Endothelial cell of umbilical vein (primary cell): ENCODE data around the gene CHML.

Experiments used
- CTCF ChIP-seq, 2 donors: IDR thresholded peaks; 1 replicate in 1 of 2; 2 replicates in 1 of 2; pipeline ENCODE4 v1.5.1; 2011; ENCODE audit warnings: low read length in 2 of 2, mild to moderate bottlenecking in 2 of 2, moderate library complexity in 2 of 2, control low read depth in 1 of 2, inconsistent platforms in 1 of 2, low read depth in 1 of 2; ENCODE audit not compliant: insufficient read depth in 1 of 2; ENCODE audit errors: extremely low read depth in 1 of 2
- EZH2 ChIP-seq: IDR thresholded peaks from 2 replicates; pipeline ENCODE4 v1.6.1; 2012; ENCODE audit warnings: borderline replicate concordance, low read depth, mild to moderate bottlenecking, moderate library complexity, low read length, inconsistent platforms; ENCODE audit not compliant: severe bottlenecking
- GATA2 ChIP-seq: IDR thresholded peaks from 2 replicates; pipeline ENCODE4 v1.7.0; 2011; ENCODE audit warnings: low read depth, mild to moderate bottlenecking, moderate library complexity, mixed read lengths, low read length; ENCODE audit not compliant: insufficient read length, insufficient read depth
- JUN ChIP-seq: IDR thresholded peaks from 2 replicates; pipeline ENCODE4 v1.6.1; 2011; ENCODE audit warnings: borderline replicate concordance, low read depth; ENCODE audit not compliant: insufficient read length, insufficient read depth
- MAX ChIP-seq: IDR thresholded peaks from 2 replicates; pipeline ENCODE4 v1.6.1; 2011; ENCODE audit not compliant: insufficient read depth, insufficient read length
- MYC ChIP-seq: IDR thresholded peaks from one replicate; pipeline ENCODE4 v1.6.1; 2011; ENCODE audit warnings: mild to moderate bottlenecking, low read depth, low read length
- POLR2A ChIP-seq: IDR thresholded peaks from 2 replicates; pipeline ENCODE4 v1.6.1; 2012; ENCODE audit warnings: low read depth, mild to moderate bottlenecking, control low read depth, low read length
- POLR2AphosphoS5 ChIP-seq: IDR thresholded peaks from 2 replicates; pipeline ENCODE4 v1.6.1; 2012; ENCODE audit warnings: low read depth, mild to moderate bottlenecking, control low read depth, low read length, moderate library complexity; ENCODE audit not compliant: insufficient read depth

- TF ChIP-seq CTCF (IDR thresholded peaks at IDR 0.05; ENCODE audit: extremely low read depth in 1 of 2, insufficient read depth in 1 of 2, low read depth in 1 of 2, low read length in 2 of 2), result no peak
- TF ChIP-seq POLR2A, result no peak
- TF ChIP-seq POLR2AphosphoS5, result no peak
- TF ChIP-seq MAX, result no peak
- no peak for TF ChIP-seq EZH2
- TF ChIP-seq JUN, result no peak
- TF ChIP-seq GATA2, result no peak
- TF ChIP-seq MYC, result no peak
Measured at GRCh38 chr1:241600496-241600901, 39.7 kb downstream of the CHML start.
